ENCODE measurements around the gene DHFR2.

GRCh38 chr3:94082391-94082937 lies 19.7 kb upstream of the DHFR2 start:
- TF ChIP-seq POLR2A (IDR thresholded peaks at IDR 0.05; ENCODE audit: low read depth) (no peak), CTCF (IDR thresholded peaks at IDR 0.05) (no peak), EP300 (IDR thresholded peaks at IDR 0.05) (no peak), POLR2AphosphoS5 (IDR thresholded peaks at IDR 0.05) (no peak)
